SK-N-SH (cell line): ENCODE measurements around the gene MICAL1. TPM values are rescaled to one million over a fixed set of nuclear protein-coding genes. Genes with fewer than 3 reads are reported as not detected.

Experiments
- CTCF ChIA-PET: fragments of 300-600, 350-600 bp; formaldehyde crosslinking; extraction: SDS; loops from one replicate; lab custom pipeline; 2021; lab: Yijun Ruan, JAX
- POLR2A ChIA-PET: fragments of 350-600 bp; sonication (Branson Sonifier 250); formaldehyde crosslinking; extraction: SDS; loops from one replicate; lab custom pipeline; 2020; ENCODE audit warnings: antibody characterized with exemption, inconsistent platforms; lab: Yijun Ruan, JAX
- DNase-seq: peaks from one replicate; pipeline ENCODE4 v3.0.0; 2012
- H2AFZ ChIP-seq: fragments of 200-600 bp; sonication (generic); 2 replicates; pipeline ENCODE4 v1.8.1; 2016; ENCODE audit warnings: antibody characterized with exemption, mild to moderate bottlenecking, low read depth
- H3F3A ChIP-seq: fragments of 200-600 bp; sonication (generic); replicated peaks from 2 replicates; pipeline ENCODE3; 2016; ENCODE audit warnings: antibody characterized with exemption, mild to moderate bottlenecking; ENCODE audit not compliant: insufficient read depth
- H3K27ac ChIP-seq, 2 experiments: fragments of 200-500 bp in 1 of 2; fragments of 200-600 bp in 1 of 2; sonication (Bioruptor generic) in 1 of 2; sonication (generic), shearing (Covaris generic) in 1 of 2; 2 replicates each; pipeline versions ENCODE4 v1.5.1 to v1.6.1; 2014 to 2016; ENCODE audit warnings: low read depth in 2 of 2, inconsistent platforms in 1 of 2, low read length in 1 of 2, mild to moderate bottlenecking in 1 of 2, mixed read lengths in 1 of 2
- H3K27me3 ChIP-seq: fragments of 200-600 bp; sonication (generic), shearing (Covaris generic); 2 replicates; pipeline ENCODE4 v1.6.1; 2016; ENCODE audit warnings: mixed run types; ENCODE audit not compliant: insufficient read depth
- H3K36me3 ChIP-seq, 2 experiments: fragments of 200-500 bp in 1 of 2; fragments of 200-600 bp in 1 of 2; sonication (Bioruptor generic) in 1 of 2; sonication (generic) in 1 of 2; replicated peaks in 1 of 2; 2 replicates each; pipeline versions ENCODE3 to v1.5.1; 2014 to 2016; ENCODE audit warnings: low read length in 1 of 2, mild to moderate bottlenecking in 1 of 2; ENCODE audit not compliant: insufficient read depth in 2 of 2, control insufficient read depth in 1 of 2
- H3K4me1 ChIP-seq, 2 experiments: fragments of 200-500 bp in 1 of 2; fragments of 200-600 bp in 1 of 2; sonication (Bioruptor generic) in 1 of 2; sonication (generic), shearing (Covaris generic) in 1 of 2; 2 replicates each; pipeline versions ENCODE4 v1.5.1 to v1.6.1; 2014 to 2016; ENCODE audit warnings: low read depth in 1 of 2, low read length in 1 of 2, mixed run types in 1 of 2; ENCODE audit not compliant: insufficient read depth in 2 of 2, control insufficient read depth in 1 of 2
- H3K4me2 ChIP-seq: fragments of 200-600 bp; sonication (generic), shearing (Covaris generic); 2 replicates; pipeline ENCODE4 v1.6.1; 2017; ENCODE audit warnings: mixed run types
- H3K4me3 ChIP-seq, 2 experiments: fragments of 200-500 bp in 1 of 2; fragments of 200-600 bp in 1 of 2; sonication (Bioruptor generic) in 1 of 2; sonication (generic), shearing (Covaris generic) in 1 of 2; 2 replicates each; pipeline versions ENCODE4 v1.5.1 to v1.8.1; 2014 to 2016; ENCODE audit warnings: low read depth in 2 of 2, inconsistent platforms in 1 of 2, low read length in 1 of 2, mild to moderate bottlenecking in 1 of 2, mixed read lengths in 1 of 2, moderate library complexity in 1 of 2
- H3K79me2 ChIP-seq: fragments of 200-600 bp; sonication (generic); 2 replicates; pipeline ENCODE4 v1.8.1; 2017; ENCODE audit warnings: mild to moderate bottlenecking; ENCODE audit not compliant: insufficient read depth
- H3K9ac ChIP-seq: fragments of 200-600 bp; sonication (generic); 2 replicates; pipeline ENCODE4 v1.6.1; 2017; ENCODE audit warnings: mixed run types
- H3K9me2 ChIP-seq: fragments of 200-600 bp; sonication (generic); 2 replicates; pipeline ENCODE4 v1.6.1; 2017; ENCODE audit warnings: mixed run types
- H3K9me3 ChIP-seq: fragments of 200-600 bp; sonication (generic); 2 replicates; pipeline ENCODE4 v1.6.1; 2017; ENCODE audit warnings: mixed run types, mild to moderate bottlenecking, moderate library complexity
- H4K20me1 ChIP-seq: fragments of 200-600 bp; sonication (generic); 2 replicates; pipeline ENCODE4 v1.6.1; 2017; ENCODE audit warnings: mild to moderate bottlenecking, mixed run types; ENCODE audit not compliant: insufficient read depth
- ELF1 ChIP-seq: IDR thresholded peaks from 2 replicates; pipeline ENCODE4 v1.4.0; 2012
- FOXJ3 ChIP-seq: sonication (generic); formaldehyde crosslinking; IDR thresholded peaks from 2 replicates; pipeline ENCODE4 v1.5.1; 2020; ENCODE audit warnings: mild to moderate bottlenecking, missing genetic modification reagents
- FOXM1 ChIP-seq: IDR thresholded peaks from 2 replicates; pipeline ENCODE4 v1.4.0; 2012; ENCODE audit warnings: low read depth, mild to moderate bottlenecking
- GATA2 ChIP-seq: sonication (generic); formaldehyde crosslinking; IDR thresholded peaks from 2 replicates; pipeline ENCODE4 v1.5.0; 2020; ENCODE audit warnings: mild to moderate bottlenecking, missing genetic modification reagents
- NFIC ChIP-seq: IDR thresholded peaks from 2 replicates; pipeline ENCODE4 v1.4.0; 2012; ENCODE audit warnings: borderline replicate concordance
- RAD21 ChIP-seq: IDR thresholded peaks from 2 replicates; pipeline ENCODE4 v1.6.1; 2012; ENCODE audit warnings: mild to moderate bottlenecking, low read length
- RFX5 ChIP-seq: IDR thresholded peaks from 2 replicates; pipeline ENCODE4 v1.6.1; 2012; ENCODE audit warnings: mild to moderate bottlenecking, improper control_type of control experiment, low read length
- RXRA ChIP-seq: IDR thresholded peaks from 2 replicates; pipeline ENCODE4 v1.4.0; 2012; ENCODE audit warnings: low read depth, mild to moderate bottlenecking, borderline replicate concordance
- whole genome bisulfite sequencing: methylation state at CpG from one replicate; pipeline ENCODE4 v1.1.6; 2017; ENCODE audit warnings: low lambda C conversion rate; 5-methylcytosine and 5-hydroxymethylcytosine counted together
- polyA plus RNA-seq, 3 experiments: library from polyadenylated mRNA; depleted of rRNA; stranded (reverse); fragments of >200 nt; gene quantifications; 2 replicates each; pipeline ENCODE4 v1.2.3, GENCODE V29; 2012
- TF ChIP-seq, protein P1 (sequence below): fragments of 200-600 bp; sonication (generic); IDR thresholded peaks from 2 replicates; pipeline ENCODE4 v1.6.1; 2017; ENCODE audit warnings: antibody characterized with exemption, mild to moderate bottlenecking, moderate library complexity
- TF ChIP-seq, protein P2 (sequence below): fragments of 150-350 bp; IDR thresholded peaks from 2 replicates; pipeline ENCODE4 v1.6.1; 2017; ENCODE audit warnings: antibody characterized with exemption, low read length, low read depth, borderline replicate concordance
- TF ChIP-seq, protein P3 (sequence below): fragments of 150-350 bp; IDR thresholded peaks from 2 replicates; pipeline ENCODE4 v1.6.1; 2016; ENCODE audit warnings: mild to moderate bottlenecking, low read depth, low read length

Gene MICAL1
- polyA plus RNA-seq, 1 of the 3 experiments (the other 2 are of a cell fraction) = 45.6 TPM

DNA sequence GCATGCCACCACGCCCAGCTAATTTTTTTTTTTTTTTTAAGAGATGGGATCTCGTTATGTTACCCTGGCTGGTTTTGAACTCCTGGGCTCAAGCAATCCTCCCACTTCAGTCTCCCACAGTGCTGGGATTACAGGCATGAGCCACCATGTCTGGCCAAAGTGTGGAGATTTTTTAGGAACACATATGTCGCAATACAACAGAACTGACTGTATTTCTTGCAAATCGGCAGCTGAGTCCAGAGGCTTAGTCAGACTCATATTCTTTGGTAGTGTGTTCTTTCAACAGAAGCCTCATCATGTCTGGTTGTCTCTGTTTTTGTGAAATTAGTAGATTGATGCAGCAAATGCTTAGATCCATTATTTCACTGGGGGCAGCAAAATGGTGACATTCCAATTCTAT is 49.4 kb downstream of the MICAL1 start:
- no peaks in the 10 kb centered on the region for H3K27me3 ChIP-seq
- H3K79me2 ChIP-seq = no peaks in the 10 kb centered on the region
- POLR2A ChIA-PET = no interaction called here
- 89% methylated on average over 4 of the region's 4 CpGs for WGBS
- CTCF ChIA-PET = interaction anchor here (0.5 to 1.4 kb wide), 3 partner anchors 23 to 894 kb away, joined by 3 read pairs; no protein-coding TSS in a partner anchor
- H3K27ac ChIP-seq = no peak overlapping the region
- no peaks in the 10 kb centered on the region for H3K9me3 ChIP-seq
- no peaks in the 10 kb centered on the region for H4K20me1 ChIP-seq
- no peak overlapping the region for H2AFZ ChIP-seq
- no peak overlapping the region for H3K4me2 ChIP-seq
- H3F3A ChIP-seq = no peaks in the 10 kb centered on the region
- no peak for DNase-seq
- TF ChIP-seq RFX5 (no peak), FOXM1 (no peak), ELF1 (no peak)
- H3K4me3 ChIP-seq = no peak overlapping the region
- no peaks in the 10 kb centered on the region for H3K36me3 ChIP-seq
- H3K9ac ChIP-seq = no peak overlapping the region
- no peaks in the 10 kb centered on the region for H3K9me2 ChIP-seq
- no peaks in the 10 kb centered on the region for H3K4me1 ChIP-seq

DNA sequence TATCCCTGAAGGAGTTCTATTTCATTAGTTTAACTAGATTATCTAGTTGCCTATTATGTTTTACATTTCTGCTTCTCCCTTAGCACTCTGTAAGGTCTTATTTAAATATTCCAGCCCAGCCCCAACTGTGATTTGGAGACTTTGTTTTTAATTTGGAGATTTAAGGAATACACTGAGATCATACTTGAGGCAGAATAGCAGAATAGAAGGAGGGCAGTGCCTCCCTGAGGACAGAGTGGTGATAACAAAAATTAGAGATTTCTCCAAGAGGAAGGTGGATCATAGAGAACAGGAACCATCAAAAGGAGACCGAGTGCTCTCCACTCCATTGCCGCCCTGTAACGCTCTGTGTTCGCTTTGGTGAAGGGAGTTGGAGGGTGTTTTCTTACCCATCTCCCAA is 58.6 kb downstream of the MICAL1 start:
- H3K9ac ChIP-seq = no peak overlapping the region
- 73% methylated on average over 4 of the region's 4 CpGs for WGBS
- ChIA-PET CTCF (interaction anchor here (0.6 to 2.5 kb wide), 5 partner anchors 13 to 1054 kb away, joined by 3 to 22 read pairs (median 3); partner anchors contain the start of gene CD164), POLR2A (no interaction called here)
- peak; percentile 54 for TF ChIP-seq RAD21
- no peak for TF ChIP-seq NFIC
- TF ChIP-seq, protein P1, sequence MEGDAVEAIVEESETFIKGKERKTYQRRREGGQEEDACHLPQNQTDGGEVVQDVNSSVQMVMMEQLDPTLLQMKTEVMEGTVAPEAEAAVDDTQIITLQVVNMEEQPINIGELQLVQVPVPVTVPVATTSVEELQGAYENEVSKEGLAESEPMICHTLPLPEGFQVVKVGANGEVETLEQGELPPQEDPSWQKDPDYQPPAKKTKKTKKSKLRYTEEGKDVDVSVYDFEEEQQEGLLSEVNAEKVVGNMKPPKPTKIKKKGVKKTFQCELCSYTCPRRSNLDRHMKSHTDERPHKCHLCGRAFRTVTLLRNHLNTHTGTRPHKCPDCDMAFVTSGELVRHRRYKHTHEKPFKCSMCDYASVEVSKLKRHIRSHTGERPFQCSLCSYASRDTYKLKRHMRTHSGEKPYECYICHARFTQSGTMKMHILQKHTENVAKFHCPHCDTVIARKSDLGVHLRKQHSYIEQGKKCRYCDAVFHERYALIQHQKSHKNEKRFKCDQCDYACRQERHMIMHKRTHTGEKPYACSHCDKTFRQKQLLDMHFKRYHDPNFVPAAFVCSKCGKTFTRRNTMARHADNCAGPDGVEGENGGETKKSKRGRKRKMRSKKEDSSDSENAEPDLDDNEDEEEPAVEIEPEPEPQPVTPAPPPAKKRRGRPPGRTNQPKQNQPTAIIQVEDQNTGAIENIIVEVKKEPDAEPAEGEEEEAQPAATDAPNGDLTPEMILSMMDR = peak; percentile 42
- H3K27ac ChIP-seq = no peak overlapping the region
- H3K9me3 ChIP-seq = no peaks in the 10 kb centered on the region
- H3K4me3 ChIP-seq = no peak overlapping the region
- no peak overlapping the region for H2AFZ ChIP-seq
- no peaks in the 10 kb centered on the region for H3K4me1 ChIP-seq
- no peaks in the 10 kb centered on the region for H3K79me2 ChIP-seq
- no peaks in the 10 kb centered on the region for H3F3A ChIP-seq
- H4K20me1 ChIP-seq = no peaks in the 10 kb centered on the region
- no peak for DNase-seq
- no peaks in the 10 kb centered on the region for H3K27me3 ChIP-seq
- H3K9me2 ChIP-seq = no peaks in the 10 kb centered on the region
- H3K4me2 ChIP-seq = no peak overlapping the region
- no peaks in the 10 kb centered on the region for H3K36me3 ChIP-seq

DNA sequence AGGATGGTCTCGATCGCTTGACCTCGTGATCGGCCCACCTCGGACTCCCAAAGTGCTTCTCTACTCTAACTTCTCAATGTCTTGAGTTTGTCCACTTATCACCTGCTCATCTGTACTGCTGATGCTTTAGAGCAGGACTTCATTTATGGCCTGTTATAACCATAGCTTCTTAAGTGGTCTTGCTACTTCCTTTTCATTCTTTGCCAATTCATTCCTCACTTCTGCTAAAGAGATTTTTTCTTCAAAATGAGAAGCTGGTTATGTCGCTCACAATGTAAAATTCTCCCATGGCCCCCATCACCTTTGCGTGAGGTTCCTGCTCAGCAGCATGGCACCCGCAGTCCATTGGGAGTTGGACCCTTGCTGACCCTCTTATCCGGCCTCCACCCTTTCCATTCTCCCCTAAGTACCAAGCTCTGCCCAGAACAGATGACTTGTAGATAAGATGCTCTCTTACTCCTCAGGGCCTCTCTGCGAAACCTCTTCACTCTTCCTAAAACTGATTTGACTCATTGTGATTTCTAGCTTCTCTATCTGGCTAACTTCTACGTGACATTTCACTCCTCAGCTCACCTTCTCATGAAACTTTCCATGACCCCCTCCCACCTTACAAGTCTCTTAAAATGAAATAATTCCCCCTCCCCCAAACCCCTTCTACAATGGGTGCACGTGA is 59.4 kb downstream of the MICAL1 start:
- CTCF ChIA-PET = interaction anchor here (1.3 to 2.5 kb wide), 3 partner anchors 12 to 208 kb away, joined by 3 to 22 read pairs (median 7); partner anchors contain the start of gene CD164
- H3F3A ChIP-seq = no peaks in the 10 kb centered on the region
- no peak for TF ChIP-seq GATA2 (CRISPR knock-in tag)
- TF ChIP-seq, protein P2, sequence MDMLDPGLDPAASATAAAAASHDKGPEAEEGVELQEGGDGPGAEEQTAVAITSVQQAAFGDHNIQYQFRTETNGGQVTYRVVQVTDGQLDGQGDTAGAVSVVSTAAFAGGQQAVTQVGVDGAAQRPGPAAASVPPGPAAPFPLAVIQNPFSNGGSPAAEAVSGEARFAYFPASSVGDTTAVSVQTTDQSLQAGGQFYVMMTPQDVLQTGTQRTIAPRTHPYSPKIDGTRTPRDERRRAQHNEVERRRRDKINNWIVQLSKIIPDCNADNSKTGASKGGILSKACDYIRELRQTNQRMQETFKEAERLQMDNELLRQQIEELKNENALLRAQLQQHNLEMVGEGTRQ = no peak
- TF ChIP-seq, protein P3, sequence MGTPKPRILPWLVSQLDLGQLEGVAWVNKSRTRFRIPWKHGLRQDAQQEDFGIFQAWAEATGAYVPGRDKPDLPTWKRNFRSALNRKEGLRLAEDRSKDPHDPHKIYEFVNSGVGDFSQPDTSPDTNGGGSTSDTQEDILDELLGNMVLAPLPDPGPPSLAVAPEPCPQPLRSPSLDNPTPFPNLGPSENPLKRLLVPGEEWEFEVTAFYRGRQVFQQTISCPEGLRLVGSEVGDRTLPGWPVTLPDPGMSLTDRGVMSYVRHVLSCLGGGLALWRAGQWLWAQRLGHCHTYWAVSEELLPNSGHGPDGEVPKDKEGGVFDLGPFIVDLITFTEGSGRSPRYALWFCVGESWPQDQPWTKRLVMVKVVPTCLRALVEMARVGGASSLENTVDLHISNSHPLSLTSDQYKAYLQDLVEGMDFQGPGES = no peak
- TF ChIP-seq FOXJ3 (CRISPR knock-in tag) = no peak
- no peak for TF ChIP-seq RXRA
- no peaks in the 10 kb centered on the region for H3K9me2 ChIP-seq
- H3K9ac ChIP-seq = no peak overlapping the region
- WGBS = 89% methylated on average over 12 of the region's 12 CpGs
- H3K4me1 ChIP-seq = no peaks in the 10 kb centered on the region
- H3K9me3 ChIP-seq = no peaks in the 10 kb centered on the region
- no peaks in the 10 kb centered on the region for H3K27me3 ChIP-seq
- no peaks in the 10 kb centered on the region for H3K79me2 ChIP-seq
- no peak overlapping the region for H3K4me3 ChIP-seq
- H3K36me3 ChIP-seq = no peaks in the 10 kb centered on the region
- H4K20me1 ChIP-seq = no peaks in the 10 kb centered on the region
- DNase-seq = no peak
- H2AFZ ChIP-seq = no peak overlapping the region
- H3K27ac ChIP-seq = no peak overlapping the region
- POLR2A ChIA-PET = no interaction called here
- H3K4me2 ChIP-seq = no peak overlapping the region
